Measurements from ENCODE around the gene CDC5L. TPM values are rescaled to one million over a fixed set of nuclear protein-coding genes. Genes with fewer than 3 reads are reported as not detected.

Gene CDC5L
- total RNA-seq, 6 donors from 2014 or later = 5.4 to 24.0 (median 13.8) TPM

- DNase-seq (no peak), ATAC-seq (ENCODE audit: low FRiP score in 2 of 2) (peak in 1 of 2 donors; percentile 20)
- H3K27ac ChIP-seq = no peak overlapping the region
- H3K36me3 ChIP-seq = peaks cover 0 to 4% (median 0%) of the 10 kb centered on the region in 4 donors
- TF ChIP-seq POLR2AphosphoS5 (IDR thresholded peaks at IDR 0.05) = no peak
- no peak for TF ChIP-seq CTCF (IDR thresholded peaks at IDR 0.05)
- TF ChIP-seq POLR2A (IDR thresholded peaks at IDR 0.05) = no peak
- TF ChIP-seq EP300 (IDR thresholded peaks at IDR 0.05) = no peak
- H3K9me3 ChIP-seq = no peaks in the 10 kb centered on the region
- H3K4me1 ChIP-seq = peaks cover 4 to 16% (median 13%) of the 10 kb centered on the region in 4 donors
- H3K27me3 ChIP-seq = no peaks in the 10 kb centered on the region
- WGBS, 2 donors = 57 to 58% methylated on average over 9 of the region's 9 CpGs
- no peak overlapping the region for H3K4me3 ChIP-seq
Observed at GRCh38 chr6:44457596-44457995, 70.1 kb downstream of the CDC5L start.

GRCh38 chr6:44458551-44458950 lies 71.0 kb downstream of the CDC5L start:
- 96 to 98% methylated on average over 2 to 6 of the region's 6 CpGs for WGBS, 2 donors
- no peak for TF ChIP-seq EP300 (IDR thresholded peaks at IDR 0.05)
- no peak for TF ChIP-seq POLR2A (IDR thresholded peaks at IDR 0.05)
- no peak for TF ChIP-seq CTCF (IDR thresholded peaks at IDR 0.05)
- TF ChIP-seq POLR2AphosphoS5 (IDR thresholded peaks at IDR 0.05) = no peak
- ATAC-seq (ENCODE audit: low FRiP score in 2 of 2) (no peak), DNase-seq (no peak)
- peaks cover 4 to 16% (median 13%) of the 10 kb centered on the region in 4 donors for H3K4me1 ChIP-seq
- no peak overlapping the region for H3K27ac ChIP-seq
- no peaks in the 10 kb centered on the region for H3K36me3 ChIP-seq
- H3K9me3 ChIP-seq = no peaks in the 10 kb centered on the region
- H3K4me3 ChIP-seq = no peak overlapping the region
- H3K27me3 ChIP-seq = no peaks in the 10 kb centered on the region

DNA sequence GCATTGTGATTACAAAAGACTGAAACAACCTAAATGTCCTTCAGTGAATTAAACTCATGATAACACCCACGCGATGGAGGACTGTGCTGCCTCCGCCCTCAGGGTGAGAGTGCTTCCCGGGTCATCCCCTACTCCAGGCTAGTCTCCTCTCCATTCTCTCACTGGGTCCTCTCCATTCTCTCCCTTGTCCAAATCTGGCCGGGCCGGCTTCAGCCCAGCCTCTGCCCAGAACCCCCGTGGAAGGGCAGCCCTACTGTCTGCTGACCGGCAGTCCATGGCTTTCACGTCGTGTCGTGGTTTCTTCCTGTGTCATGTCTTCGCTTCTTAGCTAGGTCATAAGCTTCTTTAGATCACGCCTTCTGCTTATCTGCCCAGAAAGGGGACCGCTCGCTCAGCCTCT lies 74.8 kb downstream of the CDC5L start:
- WGBS, 2 donors = 89 to 91% methylated on average over 15 of the region's 15 CpGs
- no peak for ATAC-seq (ENCODE audit: low FRiP score in 2 of 2)

GRCh38 chr6:44462797-44463727 lies 75.6 kb downstream of the CDC5L start:
- DNase-seq = no peak
- no peaks in the 10 kb centered on the region for H3K36me3 ChIP-seq
- WGBS, 2 donors = 86 to 89% methylated on average over 9 to 13 of the region's 13 CpGs
- no peak for ATAC-seq (ENCODE audit: low FRiP score in 2 of 2)
- no peak for TF ChIP-seq POLR2A (IDR thresholded peaks at IDR 0.05)
- TF ChIP-seq EP300 (IDR thresholded peaks at IDR 0.05) = no peak
- no peak for TF ChIP-seq CTCF (IDR thresholded peaks at IDR 0.05)
- no peak for TF ChIP-seq POLR2AphosphoS5 (IDR thresholded peaks at IDR 0.05)
- H3K27ac ChIP-seq = no peak overlapping the region
- no peaks in the 10 kb centered on the region for H3K9me3 ChIP-seq
- no peaks in the 10 kb centered on the region for H3K27me3 ChIP-seq
- H3K4me3 ChIP-seq = no peak overlapping the region
- H3K4me1 ChIP-seq = peaks cover 0 to 5% (median 0%) of the 10 kb centered on the region in 4 donors

More for the DNA sequence above, 74.8 kb downstream of the CDC5L start:
- Histone ChIP-seq H3K27ac (no peak overlapping the region), H3K27me3 (no peaks in the 10 kb centered on the region), H3K4me1 (peaks cover 0 to 11% (median 4%) of the 10 kb centered on the region in 4 donors), H3K9me3 (no peaks in the 10 kb centered on the region), H3K4me3 (no peak overlapping the region), H3K36me3 (no peaks in the 10 kb centered on the region)
- peak in 1 of 2 donors; percentile 38 for DNase-seq
- TF ChIP-seq POLR2AphosphoS5 (IDR thresholded peaks at IDR 0.05) (no peak), CTCF (IDR thresholded peaks at IDR 0.05) (no peak), POLR2A (IDR thresholded peaks at IDR 0.05) (no peak), EP300 (IDR thresholded peaks at IDR 0.05) (no peak)

Measured in upper lobe of left lung (tissue), 6 donors.